ENCODE results near the gene SPDYC.

SPDYC gene

DNA sequence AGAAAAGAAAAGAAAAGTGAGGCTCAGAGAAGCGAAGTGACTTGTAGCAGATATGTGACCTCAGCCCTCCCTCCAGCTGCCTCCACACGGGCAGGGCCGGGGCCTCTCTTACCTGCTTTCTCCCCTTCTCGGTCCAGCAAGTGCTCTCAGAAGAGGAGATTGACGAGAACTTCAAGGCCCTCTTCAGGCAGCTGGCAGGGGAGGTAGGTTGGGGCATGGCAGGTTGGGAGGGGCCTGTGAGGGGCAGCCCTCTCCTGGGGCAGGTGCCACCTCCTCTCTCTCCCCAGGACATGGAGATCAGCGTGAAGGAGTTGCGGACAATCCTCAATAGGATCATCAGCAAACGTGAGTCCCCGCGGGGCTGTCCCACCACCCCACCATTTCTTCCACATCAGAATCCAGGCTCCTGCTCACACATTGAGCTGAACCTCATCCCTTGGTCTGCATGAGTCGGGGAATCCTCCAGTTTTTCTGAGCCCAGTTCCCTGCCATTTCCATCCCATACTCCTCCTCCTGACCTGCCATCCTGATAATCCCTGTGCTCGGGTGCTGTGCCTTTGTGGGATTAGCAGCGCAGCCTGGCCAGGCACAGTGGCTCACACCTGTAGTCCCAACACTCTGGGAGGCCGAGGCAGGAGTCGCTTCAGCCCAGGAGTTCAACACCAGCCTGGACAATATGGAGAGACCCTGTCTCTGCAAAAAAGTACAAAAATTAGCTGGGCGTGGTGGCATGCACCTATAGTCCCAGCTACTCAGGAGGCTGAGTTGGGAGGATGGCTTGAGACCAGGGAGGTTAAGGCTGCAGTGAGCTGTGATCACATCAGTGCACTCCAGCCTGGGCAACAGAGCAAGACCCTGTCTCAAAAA, 38.1 kb downstream of the SPDYC start:
- ATAC-seq, result no peak

DNA sequence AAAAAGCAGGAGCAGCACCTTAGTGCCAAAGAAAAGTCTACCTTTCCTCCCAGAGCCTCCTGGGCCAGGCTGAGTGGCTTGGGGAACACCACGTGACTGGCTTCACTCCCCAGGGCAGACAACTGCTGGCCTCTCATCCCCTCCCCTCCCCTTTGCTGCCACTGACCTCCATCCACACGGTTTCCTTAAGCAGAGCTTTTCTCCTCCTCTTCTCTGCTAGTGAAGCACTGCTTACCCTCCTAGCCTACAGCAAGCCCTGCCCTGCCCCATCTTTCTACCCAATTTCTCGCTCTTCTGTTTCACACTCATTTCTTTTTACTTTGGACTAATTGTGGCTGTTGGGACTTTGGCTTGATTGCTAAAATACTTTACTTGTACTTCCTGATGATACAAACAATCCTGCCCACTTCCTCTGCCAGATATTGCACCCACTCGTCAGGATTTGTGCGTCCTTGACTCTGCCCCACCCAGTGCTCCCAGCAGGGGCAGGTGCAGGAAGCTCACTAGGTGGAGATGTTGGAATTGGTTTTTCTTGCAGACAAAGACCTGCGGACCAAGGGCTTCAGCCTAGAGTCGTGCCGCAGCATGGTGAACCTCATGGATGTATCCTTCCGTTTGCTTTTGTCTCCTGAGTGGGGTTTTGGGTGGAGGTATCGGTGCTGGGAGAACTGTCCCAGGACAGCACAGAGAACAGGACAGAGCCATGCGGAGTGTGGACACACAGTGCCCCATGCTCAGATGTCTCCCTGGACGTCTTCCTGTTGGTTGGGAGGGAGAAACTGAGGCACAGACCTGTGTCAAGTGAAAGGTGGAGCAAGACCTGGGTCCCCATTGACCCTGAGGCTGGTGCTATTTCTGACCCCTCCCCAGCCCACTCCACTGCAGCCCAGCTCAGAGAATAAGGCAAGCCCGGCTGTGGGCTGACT, 39.0 kb downstream of the SPDYC start:
- ATAC-seq, result no peak

DNA sequence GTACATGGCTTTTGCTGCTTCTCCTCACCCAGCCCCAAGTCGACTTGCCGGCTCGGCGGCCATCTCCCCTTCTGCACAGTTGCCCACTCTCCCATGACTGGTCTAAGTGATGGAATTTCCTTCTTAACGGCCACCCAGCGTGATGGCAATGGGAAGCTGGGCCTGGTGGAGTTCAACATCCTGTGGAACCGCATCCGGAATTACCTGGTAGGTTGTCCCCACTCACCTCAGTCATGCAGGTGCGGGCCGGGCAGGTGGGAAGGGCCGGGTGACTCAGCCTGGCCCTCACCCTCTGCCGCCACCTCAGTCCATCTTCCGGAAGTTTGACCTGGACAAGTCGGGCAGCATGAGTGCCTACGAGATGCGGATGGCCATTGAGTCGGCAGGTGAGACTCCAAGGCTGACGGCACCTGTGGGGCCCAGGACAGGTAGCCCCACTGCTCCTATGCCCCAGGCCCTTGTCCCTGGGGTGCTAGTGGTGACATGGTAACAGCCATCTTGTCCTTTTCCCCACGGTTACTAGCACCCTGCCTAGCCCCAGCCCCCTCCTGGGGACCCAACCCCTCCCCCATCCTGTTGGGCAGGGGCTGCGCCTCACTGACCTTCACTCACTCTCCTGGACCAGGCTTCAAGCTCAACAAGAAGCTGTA, 39.8 kb downstream of the SPDYC start:
- no peak for ATAC-seq

DNA sequence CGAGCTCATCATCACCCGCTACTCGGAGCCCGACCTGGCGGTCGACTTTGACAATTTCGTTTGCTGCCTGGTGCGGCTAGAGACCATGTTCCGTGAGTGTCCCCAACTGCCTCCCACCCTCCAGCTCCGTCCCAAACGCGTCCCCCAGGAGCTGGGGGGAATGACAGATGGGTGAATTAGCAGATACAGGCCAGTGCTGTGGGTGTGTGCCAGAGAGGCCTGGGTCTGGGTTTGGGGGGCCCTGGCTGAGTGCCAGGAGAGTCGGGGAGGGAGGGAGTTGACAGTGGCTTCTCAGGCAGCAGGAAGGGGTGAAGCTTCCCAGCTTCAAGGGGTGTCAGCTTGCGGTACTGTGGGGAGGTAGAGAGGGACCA, 40.3 kb downstream of the SPDYC start:
- no peak for ATAC-seq

DNA sequence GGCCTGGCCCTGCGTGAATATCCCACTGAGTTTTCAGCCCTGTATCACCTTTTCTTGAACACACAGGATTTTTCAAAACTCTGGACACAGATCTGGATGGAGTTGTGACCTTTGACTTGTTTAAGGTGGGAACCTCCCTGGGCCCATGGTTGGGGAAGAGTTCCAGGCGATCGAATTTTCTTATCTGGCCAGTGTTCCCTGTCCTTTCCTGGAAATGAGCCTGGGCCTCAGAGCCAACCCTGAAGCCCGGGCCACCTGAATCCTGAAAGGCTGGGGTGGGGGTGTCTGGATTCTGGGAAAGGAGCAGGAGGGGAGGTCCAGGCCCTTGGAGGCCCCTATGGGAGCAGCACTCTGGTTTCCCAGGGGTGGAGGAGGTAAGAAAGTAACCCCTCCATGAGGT, 40.7 kb downstream of the SPDYC start:
- no peak for ATAC-seq

DNA sequence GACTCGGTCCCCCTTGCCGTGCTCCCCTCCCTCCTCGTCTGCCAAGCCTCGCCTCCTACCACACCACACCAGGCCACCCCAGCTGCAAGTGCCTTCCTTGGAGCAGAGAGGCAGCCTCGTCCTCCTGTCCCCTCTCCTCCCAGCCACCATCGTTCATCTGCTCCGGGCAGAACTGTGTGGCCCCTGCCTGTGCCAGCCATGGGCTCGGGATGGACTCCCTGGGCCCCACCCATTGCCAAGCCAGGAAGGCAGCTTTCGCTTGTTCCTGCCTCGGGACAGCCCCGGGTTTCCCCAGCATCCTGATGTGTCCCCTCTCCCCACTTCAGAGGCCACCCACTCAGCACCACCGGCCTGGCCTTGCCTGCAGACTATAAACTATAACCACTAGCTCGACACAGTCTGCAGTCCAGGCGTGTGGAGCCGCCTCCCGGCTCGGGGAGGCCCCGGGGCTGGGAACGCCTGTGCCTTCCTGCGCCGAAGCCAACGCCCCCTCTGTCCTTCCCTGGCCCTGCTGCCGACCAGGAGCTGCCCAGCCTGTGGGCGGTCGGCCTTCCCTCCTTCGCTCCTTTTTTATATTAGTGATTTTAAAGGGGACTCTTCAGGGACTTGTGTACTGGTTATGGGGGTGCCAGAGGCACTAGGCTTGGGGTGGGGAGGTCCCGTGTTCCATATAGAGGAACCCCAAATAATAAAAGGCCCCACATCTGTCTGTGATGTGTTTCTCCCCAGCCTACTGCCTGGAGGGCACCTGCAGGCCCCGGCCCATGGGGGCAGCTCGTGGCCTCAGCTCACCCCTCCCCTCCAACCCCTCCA, 41.5 kb downstream of the SPDYC start:
- no peak for ATAC-seq

DNA sequence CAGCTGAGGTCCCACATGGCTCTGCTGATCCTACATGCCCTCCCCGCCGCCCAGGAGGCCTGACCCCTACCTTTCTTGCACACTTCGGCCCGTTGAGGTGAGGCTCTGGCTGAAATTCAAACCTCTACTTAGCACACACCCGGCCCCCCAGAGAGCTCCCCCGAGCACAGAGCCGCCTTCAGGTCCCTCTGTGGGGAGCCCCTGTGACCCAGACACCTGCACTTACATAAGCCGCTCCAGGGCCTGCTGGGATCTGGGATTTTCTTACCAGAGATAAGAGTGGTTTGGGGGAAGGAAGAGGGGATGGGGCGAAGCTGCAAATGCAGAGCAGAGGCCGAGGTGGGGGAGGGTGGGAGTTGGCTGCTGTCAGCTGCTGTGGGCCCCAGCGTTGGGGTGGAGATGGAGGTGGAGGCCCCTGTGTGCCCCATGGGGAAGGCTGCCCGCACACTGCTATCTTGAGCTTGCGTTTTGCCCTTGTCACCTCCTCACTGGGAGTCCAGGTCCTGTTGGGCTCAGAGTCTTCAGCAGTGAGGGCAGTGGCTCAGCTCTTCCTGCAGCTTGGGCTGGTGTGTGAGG, 42.3 kb downstream of the SPDYC start:
- ATAC-seq, result no peak

DNA sequence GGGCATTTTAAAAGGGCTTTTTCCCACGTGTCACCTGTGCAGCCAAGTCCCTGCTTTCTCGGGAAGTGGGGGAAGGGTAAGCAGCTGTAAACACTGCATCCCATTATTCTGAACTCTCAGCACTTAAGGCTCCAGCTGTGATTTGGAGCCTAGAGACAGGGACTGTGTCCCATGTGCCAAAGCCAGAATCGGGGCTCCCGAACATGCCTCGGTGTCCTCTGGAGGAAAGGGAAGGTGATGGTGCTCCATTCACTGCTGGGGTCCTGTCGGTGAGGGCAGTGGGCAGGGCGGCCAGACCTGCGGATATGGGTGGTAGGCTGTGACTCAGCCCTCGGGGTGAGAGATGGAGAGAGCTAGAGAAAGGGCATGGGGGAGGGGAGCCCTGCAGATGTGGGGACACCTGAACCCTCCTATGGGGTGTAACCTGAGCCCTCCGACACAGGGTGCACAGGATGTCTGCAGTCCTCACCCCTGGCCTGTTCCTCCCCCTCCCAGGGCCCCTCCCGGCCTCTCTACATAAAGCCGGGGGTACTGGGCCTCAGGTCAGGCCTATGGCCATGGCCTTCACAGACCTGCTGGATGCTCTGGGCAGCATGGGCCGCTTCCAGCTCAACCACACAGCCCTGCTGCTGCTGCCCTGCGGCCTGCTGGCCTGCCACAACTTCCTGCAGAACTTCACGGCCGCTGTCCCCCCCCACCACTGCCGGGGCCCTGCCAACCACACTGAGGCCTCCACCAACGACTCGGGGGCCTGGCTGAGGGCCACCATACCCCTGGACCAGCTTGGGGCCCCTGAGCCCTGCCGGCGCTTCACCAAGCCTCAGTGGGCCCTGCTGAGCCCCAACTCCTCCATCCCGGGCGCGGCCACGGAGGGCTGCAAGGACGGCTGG, 43.5 kb downstream of the SPDYC start:
- peak; percentile 42 to 46 for ATAC-seq

DNA sequence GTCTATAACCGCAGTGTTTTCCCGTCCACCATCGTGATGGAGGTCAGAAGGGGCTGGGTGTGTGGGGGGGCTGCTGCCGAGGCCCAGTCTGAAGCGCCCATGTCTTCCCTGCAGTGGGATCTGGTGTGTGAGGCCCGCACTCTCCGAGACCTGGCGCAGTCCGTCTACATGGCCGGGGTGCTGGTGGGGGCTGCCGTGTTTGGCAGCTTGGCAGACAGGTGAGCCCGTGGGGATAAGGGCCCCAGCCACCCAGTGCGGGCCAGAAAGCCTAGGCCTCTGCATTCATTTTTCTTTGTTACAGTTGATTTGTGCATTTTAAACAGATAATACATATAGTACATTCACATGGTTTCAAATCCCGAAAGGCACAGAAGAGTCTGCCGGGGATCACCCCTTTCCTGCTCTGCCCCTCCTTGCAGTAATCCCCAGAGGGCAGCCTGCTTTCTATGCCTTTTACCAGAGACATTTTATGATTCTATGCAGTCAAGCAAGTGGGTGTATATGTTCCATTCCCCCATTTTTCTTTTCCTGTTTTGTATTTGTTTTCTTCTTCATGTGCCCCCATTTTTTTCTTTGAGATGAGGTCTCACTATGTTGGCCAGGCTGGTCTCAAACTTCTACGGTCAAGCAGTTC, 44.3 kb downstream of the SPDYC start:
- ATAC-seq, result peak in 1 of 2 donors; percentile 22

DNA sequence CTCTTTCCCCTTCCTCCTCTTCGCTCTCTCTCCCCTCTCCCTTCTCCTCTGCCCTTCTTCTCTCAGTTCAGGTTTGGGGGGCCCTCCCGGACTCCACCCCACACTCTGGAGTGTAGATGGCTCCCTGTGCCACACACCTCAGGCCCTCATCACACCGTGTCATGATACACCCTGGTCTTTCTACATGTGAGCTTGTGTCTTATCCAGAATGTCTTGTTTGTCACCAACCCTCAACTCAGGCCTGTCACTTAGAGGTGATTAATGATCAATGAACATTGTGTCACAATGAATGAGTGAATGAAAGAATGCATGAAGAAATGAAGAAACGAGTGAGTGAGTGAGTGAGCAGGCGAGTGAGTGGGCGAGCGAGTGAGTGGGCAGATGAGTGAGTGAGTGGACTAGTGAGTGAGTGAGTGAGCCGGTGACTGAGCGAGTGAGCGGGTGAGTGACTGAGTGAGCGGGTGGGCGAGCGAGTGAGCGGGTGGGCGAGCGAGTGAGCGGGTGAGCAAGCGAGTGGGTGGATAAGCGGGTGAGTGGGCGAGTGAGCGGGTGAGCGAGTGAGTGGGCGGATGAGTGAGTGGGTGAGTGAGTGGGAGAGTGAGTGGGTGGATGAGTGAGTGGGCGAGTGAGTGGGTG, 45.5 kb downstream of the SPDYC start:
- peak; percentile 46 to 59 for ATAC-seq

DNA sequence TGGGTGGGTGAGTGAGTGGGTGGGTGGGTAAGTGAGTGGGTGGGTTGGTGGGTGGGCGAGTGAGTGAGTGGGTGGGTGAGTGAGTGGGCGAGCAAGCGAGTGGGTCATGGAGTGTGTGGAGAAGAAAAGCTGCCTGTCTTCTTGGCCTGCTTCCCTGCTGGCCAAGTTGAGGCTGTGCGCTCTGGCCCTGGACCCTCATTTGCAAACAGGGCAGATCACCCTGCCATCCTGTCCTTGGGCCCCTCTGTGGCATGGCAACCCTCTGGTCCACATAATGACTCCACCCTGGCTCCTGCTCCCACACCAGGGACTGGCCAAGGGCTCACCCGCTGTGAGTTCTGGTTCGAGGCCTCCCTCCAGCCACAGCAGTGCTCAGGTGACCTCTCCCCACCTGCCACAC, 46.8 kb downstream of the SPDYC start:
- ATAC-seq, result no peak

DNA sequence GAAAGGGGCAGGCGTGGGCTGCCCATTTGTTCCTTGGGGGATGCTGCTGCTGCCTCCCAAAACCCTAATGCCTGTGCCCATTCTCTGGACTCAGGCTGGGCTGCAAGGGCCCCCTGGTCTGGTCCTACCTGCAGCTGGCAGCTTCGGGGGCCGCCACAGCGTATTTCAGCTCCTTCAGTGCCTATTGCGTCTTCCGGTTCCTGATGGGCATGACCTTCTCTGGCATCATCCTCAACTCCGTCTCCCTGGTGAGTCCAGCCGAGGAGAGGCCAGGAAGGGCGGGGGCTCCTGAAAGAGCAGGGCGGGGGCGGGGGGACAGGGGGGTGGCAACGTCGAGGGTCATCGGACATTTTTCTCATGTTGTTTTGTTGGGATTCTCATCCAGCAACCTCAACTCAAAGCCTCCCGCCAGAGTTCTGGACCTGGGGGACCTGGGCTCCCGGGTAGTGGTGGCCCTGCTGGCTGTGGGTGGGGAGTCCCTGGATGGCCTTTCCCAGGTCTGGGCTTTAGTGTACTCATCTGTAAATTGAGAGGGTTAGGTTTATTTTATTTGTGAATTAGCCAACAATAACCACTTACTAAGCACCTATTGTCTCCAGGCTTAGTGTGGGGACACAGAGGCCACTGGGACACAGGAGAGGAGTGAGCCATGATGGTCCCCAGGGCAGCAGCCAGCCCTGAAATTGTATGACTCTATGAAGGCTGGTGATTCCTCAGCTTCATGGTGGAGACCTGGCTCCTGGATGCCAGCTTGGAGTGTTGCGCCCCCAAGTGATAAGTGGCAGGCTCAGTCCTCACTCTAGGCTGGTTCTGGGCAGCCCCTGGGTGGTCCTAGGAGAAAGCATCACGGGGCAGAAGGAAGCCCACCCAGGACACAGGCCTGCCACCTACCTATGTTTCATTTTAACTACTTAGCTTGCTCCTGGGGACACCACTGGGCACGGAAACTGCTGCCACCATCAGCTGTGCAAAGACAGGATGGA, 47.7 kb downstream of the SPDYC start:
- ATAC-seq, result no peak

DNA sequence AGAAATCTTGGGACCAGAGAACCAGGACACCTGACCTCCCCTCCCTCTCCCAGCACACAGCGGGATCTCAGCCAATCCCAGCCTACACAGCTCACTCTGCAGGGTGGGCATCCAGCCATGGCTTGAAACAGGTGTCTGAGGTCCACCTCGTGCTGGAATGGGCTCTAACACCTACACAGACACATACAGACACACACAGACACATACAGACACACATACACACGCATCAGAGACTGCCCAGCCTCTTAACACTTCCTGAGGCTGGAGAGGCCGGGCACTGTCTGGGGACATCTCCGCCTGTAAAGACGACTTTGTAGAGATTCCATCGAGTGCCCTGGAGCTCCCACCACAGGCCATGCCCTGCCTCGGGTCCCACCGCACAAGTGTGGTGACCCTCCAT, 48.4 kb downstream of the SPDYC start:
- ATAC-seq, result no peak

DNA sequence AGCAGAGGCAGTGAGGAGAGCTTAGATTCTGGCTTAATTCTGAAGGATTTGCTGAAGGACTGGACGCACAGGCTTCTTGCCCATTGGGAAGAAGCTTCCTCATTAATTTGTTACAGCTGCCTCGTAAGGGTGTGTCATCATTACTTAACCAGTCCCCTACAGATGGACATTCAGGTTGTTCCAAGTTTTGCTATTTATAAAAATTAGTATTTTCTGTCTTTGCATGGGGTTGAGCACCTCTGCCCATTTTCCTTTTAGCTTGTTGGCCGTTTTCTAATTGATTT, 49.8 kb downstream of the SPDYC start:
- ATAC-seq, result no peak

DNA sequence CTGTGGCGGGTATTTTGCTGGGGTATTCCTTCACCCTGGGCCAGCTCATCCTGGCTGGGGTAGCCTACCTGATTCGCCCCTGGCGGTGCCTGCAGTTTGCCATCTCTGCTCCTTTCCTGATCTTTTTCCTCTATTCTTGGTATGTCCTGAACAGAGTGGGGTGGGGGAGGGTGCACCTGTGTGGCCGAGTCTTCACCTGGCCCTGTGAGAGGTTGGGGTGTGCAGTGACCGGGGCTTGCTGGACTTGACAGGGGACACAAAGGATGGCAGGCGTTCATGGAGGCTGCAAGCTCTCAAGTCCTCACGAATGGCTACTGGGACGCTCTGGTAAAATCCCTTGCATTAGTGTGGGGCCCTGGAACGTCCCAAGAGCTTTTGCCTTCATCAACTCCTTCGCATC, 51.0 kb downstream of the SPDYC start:
- ATAC-seq, result no peak
